Renal cortex interstitium (tissue), 11 donors: ENCODE measurements around the gene PIEZO2. TPM values are rescaled to one million over a fixed set of nuclear protein-coding genes. Genes with fewer than 3 reads are reported as not detected.
"Not testable (repeated sequence)": the region's sequence is repeated elsewhere in the genome, so short reads cannot be mapped to it uniquely, and the experiment has no call there.

ENCODE experiments used
- DNase-seq, 11 donors: peaks; one replicate each; pipeline ENCODE4 v3.0.0-alpha.2; 2013; ENCODE audit warnings: low read depth in 9 of 11, low spot score in 4 of 11; ENCODE audit errors: extremely low read depth in 1 of 11
- polyA plus RNA-seq, 3 donors: library from polyadenylated mRNA; unstranded; fragments of 120-200 nt; gene quantifications; one replicate each; pipeline ENCODE4 v1.2.1, GENCODE V29; 2013; ENCODE audit not compliant: insufficient read length in 3 of 3

PIEZO2 gene
- polyA plus RNA-seq, 3 donors, result 13.6 to 21.5 (median 17.9) TPM

DNA sequence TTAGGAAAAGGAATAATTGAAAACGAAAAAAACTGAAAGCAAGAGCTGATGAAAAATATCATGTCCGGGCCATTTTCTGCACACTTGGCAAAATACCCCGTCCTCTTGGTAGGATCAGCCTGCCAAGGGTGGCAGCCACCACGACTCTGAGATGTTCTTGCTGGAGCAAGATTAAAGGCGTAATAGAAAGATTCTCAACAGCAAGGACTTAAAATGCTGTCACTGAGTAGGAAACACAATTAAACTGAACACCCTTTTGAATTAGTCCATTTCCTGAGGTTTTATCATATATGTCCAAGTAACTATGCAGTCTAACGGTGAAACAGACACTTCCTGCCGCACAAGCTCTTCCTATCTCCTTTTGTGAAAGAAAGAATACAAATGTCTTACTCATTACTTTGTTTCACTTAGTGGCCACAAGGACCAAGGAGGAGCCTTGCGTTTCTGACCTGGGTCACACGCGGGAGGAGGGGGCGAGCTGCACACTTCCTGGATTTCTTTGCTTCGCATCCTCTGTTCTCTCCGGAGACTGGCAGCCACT, 222.7 kb downstream of the PIEZO2 start:
- no peak for DNase-seq

GRCh38 chr18:10924290-10924689, 225.1 kb downstream of the PIEZO2 start:
- no peak for DNase-seq

- DNase-seq, result no peak
These were observed 225.8 kb downstream of the PIEZO2 start for GRCh38 chr18:10923551-10924070.

DNA sequence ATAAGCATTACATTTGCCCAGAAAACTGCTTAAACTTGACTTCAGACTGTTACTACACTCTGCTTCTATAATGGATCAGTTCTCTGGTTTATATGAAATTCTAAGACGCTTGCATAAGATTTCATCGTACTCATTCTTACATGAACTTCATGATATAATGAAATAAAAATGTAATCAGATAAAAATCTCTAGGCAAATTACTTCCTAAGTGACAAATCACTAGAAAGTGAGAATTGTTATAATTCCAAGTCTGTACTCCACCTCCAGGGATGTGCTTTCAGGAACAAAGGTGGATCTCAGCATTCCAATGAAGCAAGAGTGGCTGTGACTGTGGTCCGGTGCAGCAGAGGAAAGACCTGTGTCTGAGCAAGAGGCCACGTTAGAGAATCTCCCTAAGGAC, 226.2 kb downstream of the PIEZO2 start:
- DNase-seq, result no peak

DNA sequence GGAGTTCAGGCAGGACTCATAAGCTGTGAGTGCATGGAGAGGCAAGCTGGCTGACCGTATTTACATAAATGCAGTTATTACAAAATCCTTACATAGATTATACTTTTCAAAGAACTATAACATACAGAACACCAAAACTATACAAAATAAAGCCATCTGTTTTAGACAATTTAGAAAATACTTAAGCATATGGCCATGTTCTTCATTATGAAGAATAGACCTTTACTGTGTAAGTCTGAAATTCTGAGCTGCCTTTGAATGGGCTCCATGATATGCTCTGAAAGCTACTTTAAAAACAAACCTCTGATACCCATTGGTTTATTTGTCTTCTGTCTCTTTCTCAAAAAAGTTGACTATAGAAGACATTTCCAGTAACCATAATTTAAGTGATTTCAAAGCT, 226.7 kb downstream of the PIEZO2 start:
- DNase-seq, result not testable (repeated sequence)

- DNase-seq, result not testable (repeated sequence)
These were observed 229.1 kb downstream of the PIEZO2 start for GRCh38 chr18:10920309-10920708.

DNA sequence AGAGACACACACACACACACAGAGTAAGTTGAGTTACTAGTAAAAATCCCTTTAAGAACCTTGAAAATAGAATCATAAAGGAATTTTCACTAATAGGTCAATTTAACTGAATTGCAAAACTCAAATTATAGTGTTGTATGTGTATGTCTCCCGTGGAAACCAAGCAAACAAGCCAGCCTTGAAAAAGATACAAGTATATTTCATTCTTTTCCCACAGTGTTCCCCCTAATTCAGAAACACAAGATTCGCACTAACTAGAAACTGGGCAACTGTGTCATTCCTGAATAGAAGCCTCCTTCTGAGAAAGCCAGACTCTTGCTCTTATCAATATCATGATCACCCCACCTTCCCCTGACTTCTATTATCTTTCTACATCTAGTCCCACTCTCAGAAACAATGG, 229.5 kb downstream of the PIEZO2 start:
- no peak for DNase-seq

DNA sequence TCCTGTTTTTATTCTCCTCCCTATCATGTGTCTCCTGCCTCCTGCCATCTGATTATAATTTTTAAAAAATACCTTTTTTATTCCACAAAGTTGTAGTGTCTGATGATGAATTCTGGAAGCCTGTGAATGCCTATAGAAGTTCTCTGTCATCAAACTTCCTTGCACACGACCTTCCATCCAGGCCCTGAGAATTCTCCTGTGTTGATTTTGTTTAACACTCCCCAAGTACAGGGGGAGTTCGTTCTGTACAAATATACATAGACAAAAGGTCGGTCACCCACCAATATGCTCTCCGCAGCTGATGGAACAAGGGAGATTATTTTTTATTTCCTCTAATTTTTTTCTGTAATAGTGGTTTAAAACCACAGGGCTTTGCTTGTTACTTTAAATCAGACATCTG, 232.5 kb downstream of the PIEZO2 start:
- DNase-seq, result no peak

DNA sequence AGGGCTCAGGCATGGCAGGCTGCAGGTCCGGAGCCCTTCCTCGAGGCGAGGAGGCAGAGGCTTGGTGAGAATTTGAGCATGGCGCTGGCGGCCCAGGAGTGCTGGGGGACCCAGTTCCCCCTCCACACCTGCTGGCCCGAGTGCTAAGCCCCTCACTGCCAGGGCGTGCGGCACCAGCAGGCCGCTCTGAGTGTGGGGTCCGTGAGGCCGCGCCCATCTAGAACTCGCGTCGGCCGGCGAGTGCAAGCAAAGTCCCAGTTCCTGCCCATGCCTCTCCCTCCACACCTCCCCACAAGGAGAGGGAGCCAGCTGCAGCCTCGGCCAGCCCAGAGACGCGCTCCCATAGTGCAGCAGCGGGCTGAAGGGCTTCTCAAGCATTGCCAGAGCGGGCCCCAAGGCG, 233.0 kb downstream of the PIEZO2 start:
- no peak for DNase-seq

- DNase-seq, result not testable (repeated sequence)
These were observed 233.6 kb downstream of the PIEZO2 start for GRCh38 chr18:10915748-10916147.

GRCh38 chr18:10914610-10915009, 234.8 kb downstream of the PIEZO2 start:
- DNase-seq, result not testable (repeated sequence)

DNA sequence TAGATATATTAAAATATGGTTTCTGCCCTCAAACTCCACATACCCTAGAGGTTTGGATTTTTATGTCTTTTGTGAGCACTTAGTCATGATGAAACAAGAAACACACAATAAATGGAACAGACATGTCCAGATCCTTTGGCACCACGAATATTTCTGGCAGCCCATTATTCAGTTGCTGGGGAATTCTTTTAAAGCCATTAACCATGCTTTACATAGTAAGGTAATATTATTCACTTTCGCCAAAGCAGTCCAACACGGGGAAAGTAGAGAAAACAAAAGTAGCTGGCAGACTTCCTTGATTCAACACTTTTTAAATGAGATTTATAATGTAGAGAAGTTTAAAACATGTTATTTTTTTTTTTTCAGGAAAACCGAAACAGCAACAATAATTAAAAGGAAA, 235.4 kb downstream of the PIEZO2 start:
- DNase-seq, result no peak

DNA sequence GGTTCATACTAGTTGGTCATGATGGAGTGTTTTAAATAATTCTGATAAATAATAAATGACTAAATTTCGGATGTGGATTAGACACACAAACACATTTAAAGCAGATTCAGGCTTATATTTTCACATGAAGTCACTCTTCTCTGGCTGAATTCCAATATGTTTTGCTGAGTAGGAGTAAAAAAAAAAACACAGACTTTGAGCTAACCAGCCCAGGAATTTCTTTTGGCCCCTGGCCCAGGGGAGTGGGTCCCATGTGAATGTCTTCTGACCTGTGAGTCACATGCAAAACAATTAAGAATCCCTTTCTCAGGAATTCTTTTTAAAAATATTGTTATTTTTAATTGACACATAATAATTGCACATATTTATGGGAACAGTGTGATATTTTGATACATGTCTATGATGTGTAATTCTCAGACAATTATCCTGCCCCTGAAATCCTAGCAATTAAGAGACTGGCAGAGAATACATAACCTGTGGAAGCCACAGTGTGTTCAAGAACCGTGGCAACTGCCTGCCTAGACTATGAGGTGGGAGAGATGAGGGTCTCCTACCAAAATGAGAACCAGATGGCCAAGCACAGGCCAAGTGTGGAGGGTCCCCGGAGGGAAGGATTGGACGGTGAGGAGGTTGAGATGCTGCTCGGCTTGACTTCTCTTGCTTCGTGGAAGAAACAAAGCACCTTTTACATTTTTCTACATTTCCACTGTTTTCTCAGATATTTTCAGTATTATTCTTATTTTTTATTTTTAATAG, 236.4 kb downstream of the PIEZO2 start:
- peak in 2 of 11 donors; percentile 28 to 60 for DNase-seq

GRCh38 chr18:10909724-10910123, 239.6 kb downstream of the PIEZO2 start:
- no peak for DNase-seq

GRCh38 chr18:10908760-10909159, 240.6 kb downstream of the PIEZO2 start:
- no peak for DNase-seq

- DNase-seq, result no peak
These were observed 241.6 kb downstream of the PIEZO2 start for GRCh38 chr18:10907749-10908148.

DNA sequence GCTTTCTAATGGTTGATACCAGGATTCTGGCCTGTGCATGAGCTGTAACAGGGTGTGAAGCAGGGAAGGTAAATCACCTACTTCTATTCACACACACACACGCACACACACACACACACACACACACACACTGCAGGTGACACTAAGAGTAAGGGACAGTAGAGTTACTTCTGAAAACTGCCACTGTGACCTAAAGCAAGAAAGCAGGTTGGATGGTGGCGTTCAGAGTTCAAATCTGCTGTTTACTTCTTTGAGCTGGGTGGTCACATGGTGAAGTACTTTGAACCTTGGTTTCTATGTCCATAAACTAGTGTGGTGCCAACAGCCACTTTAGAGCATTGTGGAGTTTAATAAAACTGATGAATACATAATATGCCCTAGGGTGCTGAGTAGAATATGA, 248.0 kb downstream of the PIEZO2 start:
- no peak for DNase-seq

- DNase-seq, result no peak
These were observed 248.9 kb downstream of the PIEZO2 start for GRCh38 chr18:10900435-10900834.

DNA sequence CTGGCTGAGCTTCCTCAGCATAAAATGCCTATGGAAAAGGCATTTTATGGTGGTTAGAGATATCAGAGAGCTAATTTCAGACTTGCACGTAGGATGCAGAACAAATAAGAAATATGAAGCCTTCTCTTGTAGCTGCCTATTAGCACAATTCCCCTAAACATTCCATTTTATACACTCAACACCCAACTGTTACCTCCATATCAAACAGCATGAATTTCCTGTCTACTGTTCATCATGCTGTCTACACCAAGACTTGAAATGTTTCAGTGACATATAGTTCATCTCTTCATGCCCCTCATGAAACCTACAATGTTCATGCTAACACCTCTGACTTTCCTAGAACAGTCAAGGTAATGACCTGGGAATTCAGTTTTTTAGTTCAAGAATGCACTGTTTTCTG, 249.9 kb downstream of the PIEZO2 start:
- DNase-seq, result no peak

- no peak for DNase-seq
These were observed 250.9 kb downstream of the PIEZO2 start for GRCh38 chr18:10898417-10898974.
